GM12872 (cell line): ENCODE measurements around the gene BPI.

ENCODE experiments used
- TF ChIP-seq, protein P1 (sequence below): IDR thresholded peaks from 3 replicates; pipeline ENCODE4 v1.5.1; 2011; ENCODE audit warnings: low read depth, mild to moderate bottlenecking, low read length, moderate library complexity; ENCODE audit not compliant: insufficient read depth

The BPI gene

DNA sequence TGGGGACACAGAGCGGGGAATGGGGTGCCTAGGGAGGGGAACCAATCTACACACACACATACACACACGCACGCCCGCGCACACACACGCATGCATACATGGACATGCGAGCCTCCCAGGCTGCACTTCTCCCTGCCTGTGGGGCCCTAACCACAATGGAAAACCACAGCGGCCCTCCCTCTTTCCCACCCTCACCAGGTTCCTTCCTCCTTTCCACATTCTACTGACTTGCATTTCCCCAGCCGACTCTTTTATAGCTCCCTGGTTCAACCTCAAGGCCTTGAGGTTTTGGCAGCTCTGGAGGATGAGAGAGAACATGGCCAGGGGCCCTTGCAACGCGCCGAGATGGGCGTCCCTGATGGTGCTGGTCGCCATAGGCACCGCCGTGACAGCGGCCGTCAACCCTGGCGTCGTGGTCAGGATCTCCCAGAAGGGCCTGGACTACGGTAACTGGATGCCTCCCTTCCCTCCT is at the start of gene BPI:
Gene BPI, plus strand, starts transcription at position 249 of the 472 bp plus-strand sequence. Its CDS starts 68 bp downstream, at position 317.
- TF ChIP-seq, protein P1, sequence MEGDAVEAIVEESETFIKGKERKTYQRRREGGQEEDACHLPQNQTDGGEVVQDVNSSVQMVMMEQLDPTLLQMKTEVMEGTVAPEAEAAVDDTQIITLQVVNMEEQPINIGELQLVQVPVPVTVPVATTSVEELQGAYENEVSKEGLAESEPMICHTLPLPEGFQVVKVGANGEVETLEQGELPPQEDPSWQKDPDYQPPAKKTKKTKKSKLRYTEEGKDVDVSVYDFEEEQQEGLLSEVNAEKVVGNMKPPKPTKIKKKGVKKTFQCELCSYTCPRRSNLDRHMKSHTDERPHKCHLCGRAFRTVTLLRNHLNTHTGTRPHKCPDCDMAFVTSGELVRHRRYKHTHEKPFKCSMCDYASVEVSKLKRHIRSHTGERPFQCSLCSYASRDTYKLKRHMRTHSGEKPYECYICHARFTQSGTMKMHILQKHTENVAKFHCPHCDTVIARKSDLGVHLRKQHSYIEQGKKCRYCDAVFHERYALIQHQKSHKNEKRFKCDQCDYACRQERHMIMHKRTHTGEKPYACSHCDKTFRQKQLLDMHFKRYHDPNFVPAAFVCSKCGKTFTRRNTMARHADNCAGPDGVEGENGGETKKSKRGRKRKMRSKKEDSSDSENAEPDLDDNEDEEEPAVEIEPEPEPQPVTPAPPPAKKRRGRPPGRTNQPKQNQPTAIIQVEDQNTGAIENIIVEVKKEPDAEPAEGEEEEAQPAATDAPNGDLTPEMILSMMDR: no peak

DNA sequence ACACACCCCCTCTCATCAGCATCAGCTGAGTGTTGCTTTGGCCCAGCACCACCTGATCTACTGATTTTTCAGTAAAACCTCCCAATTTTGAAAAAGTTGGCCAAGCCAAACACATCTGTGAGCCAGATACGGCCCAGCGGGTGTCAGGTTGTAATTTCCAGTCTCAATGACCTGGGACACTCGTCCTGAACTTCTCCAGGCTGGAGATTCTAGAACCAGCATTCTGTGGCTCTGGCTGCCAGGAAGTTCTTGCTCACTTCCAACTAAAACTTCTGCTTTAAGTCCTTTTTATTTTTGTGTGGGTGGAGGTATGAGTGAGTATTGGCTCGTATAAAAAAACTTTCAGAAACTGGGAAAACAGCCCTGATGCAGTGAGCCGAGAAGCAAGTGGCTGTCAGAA is 48.6 kb upstream of the BPI start:
- TF ChIP-seq, protein P1: no peak

DNA sequence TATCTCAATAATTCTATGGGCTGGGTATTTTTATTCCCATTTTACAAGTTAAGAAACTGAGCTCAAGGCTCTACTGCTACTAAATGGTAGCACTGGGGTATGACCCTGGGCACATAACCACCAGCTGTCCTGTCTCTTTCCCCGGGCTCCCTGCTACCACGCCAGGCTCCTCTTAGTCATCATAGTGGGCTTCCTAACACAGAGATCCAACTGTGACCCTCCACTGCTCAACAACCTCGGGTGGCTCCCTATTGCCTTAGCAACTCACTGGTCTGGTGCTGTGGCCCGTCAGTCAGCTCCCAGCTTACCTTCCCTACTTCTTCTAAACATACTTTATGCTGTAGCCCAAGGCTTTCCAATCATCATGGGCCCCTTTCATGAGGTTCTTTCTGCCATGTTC is 47.9 kb upstream of the BPI start:
- TF ChIP-seq, protein P1: no peak

DNA sequence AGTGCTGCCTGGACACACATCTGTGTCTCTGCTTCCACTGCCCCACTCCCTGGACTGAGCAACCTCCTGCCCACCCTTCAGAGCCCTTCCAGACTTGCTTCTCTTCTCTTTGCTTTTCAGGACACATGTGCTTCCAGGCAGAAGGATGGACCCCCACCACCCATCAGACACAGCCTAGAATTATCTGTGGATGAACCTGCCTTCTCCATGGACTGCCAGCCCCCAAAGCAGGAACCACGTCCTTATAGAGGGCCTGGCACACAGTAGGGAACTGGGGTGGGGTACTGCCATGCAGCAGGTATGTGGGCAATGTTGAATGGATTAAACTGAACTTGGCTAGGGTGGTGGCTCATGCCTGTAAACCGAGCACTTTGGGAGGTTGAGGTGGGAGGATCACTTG is 47.0 kb upstream of the BPI start:
- TF ChIP-seq, protein P1: no peak

DNA sequence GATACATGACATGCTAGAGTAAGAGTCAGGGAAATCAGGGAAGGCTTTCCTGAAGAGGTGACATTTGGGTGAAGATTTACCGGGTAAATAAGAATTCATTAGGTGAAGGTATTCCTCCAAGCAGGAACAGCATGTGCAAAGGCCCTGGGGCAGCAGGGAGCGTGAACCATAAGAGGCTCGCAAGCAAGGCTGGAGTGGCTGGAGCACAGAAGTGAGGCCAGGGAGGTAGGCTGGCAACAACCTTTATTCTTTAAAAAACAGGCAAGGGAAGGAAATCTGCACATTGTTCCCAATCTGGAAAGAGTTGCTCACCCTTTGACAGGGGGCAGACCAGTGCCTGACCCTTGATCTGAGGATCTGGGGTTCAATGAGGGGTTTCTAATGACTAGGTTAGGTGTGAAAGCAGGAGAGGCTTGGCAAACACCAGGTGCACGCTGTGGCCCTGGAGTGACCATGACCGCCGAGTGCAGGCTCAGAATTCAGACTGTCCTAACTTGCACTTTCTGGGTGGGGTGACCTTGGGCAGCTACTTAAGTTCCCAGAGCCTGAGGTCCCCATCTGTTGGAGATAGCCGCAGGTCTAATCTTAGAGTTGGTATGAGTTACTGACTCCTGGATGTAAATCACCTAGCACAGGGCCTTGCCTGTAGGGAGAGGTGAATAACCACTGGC is 45.3 kb upstream of the BPI start:
- TF ChIP-seq, protein P1: no peak

DNA sequence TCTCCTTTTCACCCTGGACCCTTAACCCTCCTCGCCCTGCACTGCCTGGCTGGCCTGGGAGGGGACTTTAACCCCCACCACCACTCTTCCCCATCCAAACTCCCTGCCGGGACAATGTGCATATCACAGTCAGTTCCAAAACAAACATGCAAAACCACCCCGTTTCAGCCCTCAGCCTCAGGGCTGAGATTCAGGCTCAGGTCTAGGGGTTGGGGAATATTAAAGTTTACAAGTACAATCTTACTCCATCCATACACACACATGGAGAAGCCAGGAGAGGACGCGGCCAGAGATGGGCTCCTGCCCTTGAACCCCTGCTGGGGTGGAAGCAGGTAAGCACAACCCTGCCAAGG is 44.0 kb upstream of the BPI start:
- TF ChIP-seq, protein P1: no peak

DNA sequence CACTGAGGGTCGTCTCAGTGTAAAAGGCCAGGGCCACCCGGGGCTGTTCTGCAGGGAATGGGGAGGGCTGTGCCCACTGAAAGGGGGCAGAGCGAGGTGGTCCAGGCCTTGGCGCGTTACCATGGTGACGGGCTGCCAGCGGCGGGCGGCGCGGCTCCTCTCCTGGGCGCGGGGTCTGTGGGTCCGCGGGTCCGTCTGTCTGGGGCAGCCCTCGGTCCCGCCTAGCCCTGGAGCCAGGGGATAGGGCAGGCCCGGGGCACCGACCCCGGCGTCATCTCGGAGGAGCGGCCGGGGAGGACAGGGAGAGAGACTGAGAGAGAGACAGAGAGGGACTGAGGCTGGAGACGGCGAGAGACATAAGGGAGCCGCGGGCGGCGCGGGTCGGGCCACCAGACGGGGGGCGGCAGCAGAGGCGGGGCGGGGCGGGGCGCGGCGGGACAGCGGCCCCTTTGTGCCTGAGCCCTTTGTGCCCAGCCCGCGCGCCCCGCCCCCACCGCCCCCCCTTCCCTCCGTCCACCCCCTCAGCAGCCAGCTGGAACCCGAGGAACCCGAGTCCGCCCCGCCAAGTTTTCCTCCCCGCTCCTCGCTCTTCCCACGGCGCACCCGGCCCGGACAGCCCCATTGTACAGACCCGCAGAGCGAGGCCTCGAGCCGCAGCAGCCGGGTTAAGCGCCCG is 43.4 kb upstream of the BPI start, which contains the start of gene KIAA1755:
Gene KIAA1755, minus strand, starts transcription at position 358 of the 676 bp plus-strand sequence. Its CDS starts 235 bp downstream, at position 123.
- TF ChIP-seq, protein P1: no peak
